ENCODE results near the gene TIMM23.
"Not testable (repeated sequence)": the region's sequence is repeated elsewhere in the genome, so short reads cannot be mapped to it uniquely, and the experiment has no call there.

Gene TIMM23

DNA sequence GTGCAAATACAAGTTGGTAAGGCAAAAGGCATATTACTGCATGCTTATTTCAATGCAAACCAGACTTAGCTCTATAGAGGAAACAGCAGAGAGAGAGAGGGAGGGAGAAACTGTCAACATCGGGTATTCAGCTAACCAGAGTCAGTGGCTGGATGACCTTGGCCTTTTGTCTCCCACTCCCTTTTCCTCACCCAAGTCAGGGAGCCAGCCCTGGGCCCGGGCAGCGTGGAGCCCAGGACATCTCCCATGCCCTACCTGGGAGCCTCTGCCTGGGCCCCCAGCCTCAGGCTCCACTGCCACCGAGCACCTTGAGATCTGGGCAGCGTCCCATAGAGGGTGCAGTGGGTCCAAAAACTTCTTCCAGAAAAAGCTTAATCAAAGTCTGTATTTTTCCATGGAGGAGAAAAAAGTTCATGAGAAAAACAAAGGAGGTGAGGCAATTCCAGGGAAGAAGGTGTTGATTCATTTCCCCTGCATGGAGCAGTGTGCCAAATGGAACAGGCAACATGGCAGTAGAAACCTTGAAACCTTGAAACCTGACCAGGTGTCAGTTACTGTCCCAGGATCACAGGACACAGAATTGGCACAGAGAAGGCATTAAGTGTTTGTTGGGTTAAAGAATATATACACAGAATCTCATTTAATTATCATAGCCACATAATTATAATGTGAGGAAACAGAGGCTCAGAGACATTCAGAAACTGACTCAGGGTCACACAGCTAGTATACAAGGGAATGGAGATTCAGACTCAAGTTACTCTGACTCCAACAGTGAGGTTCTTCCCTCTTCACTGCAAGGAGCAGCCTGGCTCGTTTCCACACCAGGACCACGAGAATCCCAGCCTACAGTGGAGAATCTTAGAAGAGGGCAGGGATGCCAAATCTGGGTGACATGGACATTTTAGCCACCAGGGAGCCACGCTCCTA lies 63.9 kb downstream of the TIMM23 start:
- no peaks in the 10 kb centered on the region for H3K36me3 ChIP-seq (ENCODE audit: control insufficient read depth, insufficient read depth, low read length)
- H3K27ac ChIP-seq (ENCODE audit: low read length), result no peak overlapping the region
- WGBS (ENCODE audit: insufficient coverage, insufficient read length), result no CpG with 5 or more reads among the region's 8 CpGs

GRCh38 chr10:46037107-46037825 lies 65.0 kb downstream of the TIMM23 start:
- Histone ChIP-seq H3K9me3 (ENCODE audit: control insufficient read depth, insufficient read depth, low read length) (no peaks in the 10 kb centered on the region), H3K4me1 (ENCODE audit: control insufficient read depth, insufficient read depth, low read length) (no peaks in the 10 kb centered on the region), H3K4me3 (ENCODE audit: low read length) (no peak overlapping the region), H3K27me3 (ENCODE audit: control insufficient read depth, insufficient read depth, low read length) (no peaks in the 10 kb centered on the region), H3K36me3 (ENCODE audit: control insufficient read depth, insufficient read depth, low read length) (no peaks in the 10 kb centered on the region), H3K27ac (ENCODE audit: low read length) (no peak overlapping the region)
- no CpG with 5 or more reads among the region's 8 CpGs for WGBS (ENCODE audit: insufficient coverage, insufficient read length)
- DNase-seq (ENCODE audit: low read depth, low spot score), result no peak

More for the DNA sequence above, 63.9 kb downstream of the TIMM23 start:
- Histone ChIP-seq H3K27me3 (ENCODE audit: control insufficient read depth, insufficient read depth, low read length) (no peaks in the 10 kb centered on the region), H3K9me3 (ENCODE audit: control insufficient read depth, insufficient read depth, low read length) (no peaks in the 10 kb centered on the region), H3K4me3 (ENCODE audit: low read length) (no peak overlapping the region), H3K4me1 (ENCODE audit: control insufficient read depth, insufficient read depth, low read length) (no peaks in the 10 kb centered on the region)
- DNase-seq (ENCODE audit: low read depth, low spot score), result no peak

GRCh38 chr10:46040004-46040403 lies 67.7 kb downstream of the TIMM23 start:
- H3K9me3 ChIP-seq (ENCODE audit: control insufficient read depth, insufficient read depth, low read length), result no peaks in the 10 kb centered on the region
- no peak overlapping the region for H3K4me3 ChIP-seq (ENCODE audit: low read length)
- no peaks in the 10 kb centered on the region for H3K4me1 ChIP-seq (ENCODE audit: control insufficient read depth, insufficient read depth, low read length)
- WGBS (ENCODE audit: insufficient coverage, insufficient read length), result no CpG with 5 or more reads among the region's 3 CpGs
- H3K27ac ChIP-seq (ENCODE audit: low read length), result no peak overlapping the region
- no peaks in the 10 kb centered on the region for H3K36me3 ChIP-seq (ENCODE audit: control insufficient read depth, insufficient read depth, low read length)
- DNase-seq (ENCODE audit: low read depth, low spot score), result no peak
- no peaks in the 10 kb centered on the region for H3K27me3 ChIP-seq (ENCODE audit: control insufficient read depth, insufficient read depth, low read length)

- no CpG with 5 or more reads among the region's 4 CpGs for WGBS (ENCODE audit: insufficient coverage, insufficient read length)
- H3K27ac ChIP-seq (ENCODE audit: low read length), result no peak overlapping the region
- no peak overlapping the region for H3K4me3 ChIP-seq (ENCODE audit: low read length)
Observed at GRCh38 chr10:46042527-46042926, 70.2 kb downstream of the TIMM23 start.

GRCh38 chr10:46046261-46046660 lies 74.0 kb downstream of the TIMM23 start, which contains the start of gene MSMB:
Gene MSMB, minus strand, starts transcription at chr10:46046269. Its CDS starts 32 bp downstream, at chr10:46046237.
- Histone ChIP-seq H3K36me3 (ENCODE audit: control insufficient read depth, insufficient read depth, low read length) (no peaks in the 10 kb centered on the region), H3K27ac (ENCODE audit: low read length) (no peak within 1 kb of the TSS), H3K4me1 (ENCODE audit: control insufficient read depth, insufficient read depth, low read length) (no peaks in the 10 kb centered on the region), H3K4me3 (ENCODE audit: low read length) (no peak within 1 kb of the TSS), H3K27me3 (ENCODE audit: control insufficient read depth, insufficient read depth, low read length) (no peaks in the 10 kb centered on the region), H3K9me3 (ENCODE audit: control insufficient read depth, insufficient read depth, low read length) (no peaks in the 10 kb centered on the region)
- no CpG with 5 or more reads among the region's 7 CpGs for WGBS (ENCODE audit: insufficient coverage, insufficient read length)
- no peak for DNase-seq (ENCODE audit: low read depth, low spot score)

More at GRCh38 chr10:46042527-46042926, 70.2 kb downstream of the TIMM23 start:
- no peaks in the 10 kb centered on the region for H3K36me3 ChIP-seq (ENCODE audit: control insufficient read depth, insufficient read depth, low read length)
- DNase-seq (ENCODE audit: low read depth, low spot score), result no peak
- no peaks in the 10 kb centered on the region for H3K27me3 ChIP-seq (ENCODE audit: control insufficient read depth, insufficient read depth, low read length)
- H3K4me1 ChIP-seq (ENCODE audit: control insufficient read depth, insufficient read depth, low read length), result no peaks in the 10 kb centered on the region
- no peaks in the 10 kb centered on the region for H3K9me3 ChIP-seq (ENCODE audit: control insufficient read depth, insufficient read depth, low read length)

DNA sequence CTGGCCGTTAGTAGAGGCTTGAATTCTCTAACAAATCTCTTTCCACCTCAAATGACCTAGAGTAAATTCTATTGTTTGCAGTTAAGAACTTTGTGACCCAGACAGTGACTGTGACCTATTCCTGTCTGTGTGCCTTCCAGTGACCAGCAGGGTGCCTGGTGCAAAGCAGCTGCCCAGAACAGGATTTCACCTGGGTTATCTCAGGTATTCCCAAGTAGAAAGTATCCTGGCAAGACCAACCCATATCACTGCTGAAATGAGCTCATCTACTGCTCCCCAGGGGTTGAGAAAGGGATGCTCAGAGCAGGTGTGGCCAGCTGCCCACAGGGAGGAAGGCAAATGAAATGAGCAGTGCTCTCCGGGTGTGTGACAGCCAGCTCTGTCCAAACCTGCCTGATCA lies 75.9 kb downstream of the TIMM23 start:
- no peaks in the 10 kb centered on the region for H3K27me3 ChIP-seq (ENCODE audit: control insufficient read depth, insufficient read depth, low read length)
- WGBS (ENCODE audit: insufficient coverage, insufficient read length), result no CpG with 5 or more reads among the region's 2 CpGs
- no peaks in the 10 kb centered on the region for H3K9me3 ChIP-seq (ENCODE audit: control insufficient read depth, insufficient read depth, low read length)
- no peak overlapping the region for H3K4me3 ChIP-seq (ENCODE audit: low read length)
- H3K36me3 ChIP-seq (ENCODE audit: control insufficient read depth, insufficient read depth, low read length), result no peaks in the 10 kb centered on the region
- no peak for DNase-seq (ENCODE audit: low read depth, low spot score)
- H3K27ac ChIP-seq (ENCODE audit: low read length), result no peak overlapping the region
- 0 out of 2 replicates have a peak, but pooled peaks cover 2% of the 10 kb centered on the region for H3K4me1 ChIP-seq (ENCODE audit: control insufficient read depth, insufficient read depth, low read length)

DNA sequence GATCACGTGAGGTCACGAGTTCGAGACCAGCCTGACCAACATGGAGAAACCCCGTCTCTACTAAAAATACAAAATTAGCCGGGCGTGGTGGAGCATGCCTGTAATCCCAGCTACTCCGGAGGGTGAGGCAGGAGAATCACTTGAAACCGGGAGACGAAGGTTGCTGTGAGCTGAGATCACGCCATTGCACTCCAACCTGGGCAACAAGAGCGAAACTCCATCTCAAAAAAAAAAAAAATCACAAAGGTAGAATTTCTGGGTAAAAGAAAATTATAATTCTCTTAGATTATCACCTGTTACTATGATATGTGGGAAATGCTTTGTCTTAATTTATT lies 77.2 kb downstream of the TIMM23 start:
- not testable (repeated sequence) for H3K4me3 ChIP-seq (ENCODE audit: low read length); DNase-seq (ENCODE audit: low read depth, low spot score); H3K36me3 ChIP-seq (ENCODE audit: control insufficient read depth, insufficient read depth, low read length); H3K4me1 ChIP-seq (ENCODE audit: control insufficient read depth, insufficient read depth, low read length); H3K9me3 ChIP-seq (ENCODE audit: control insufficient read depth, insufficient read depth, low read length); H3K27ac ChIP-seq (ENCODE audit: low read length); H3K27me3 ChIP-seq (ENCODE audit: control insufficient read depth, insufficient read depth, low read length)
- WGBS (ENCODE audit: insufficient coverage, insufficient read length), result no CpG with 5 or more reads among the region's 11 CpGs

DNA sequence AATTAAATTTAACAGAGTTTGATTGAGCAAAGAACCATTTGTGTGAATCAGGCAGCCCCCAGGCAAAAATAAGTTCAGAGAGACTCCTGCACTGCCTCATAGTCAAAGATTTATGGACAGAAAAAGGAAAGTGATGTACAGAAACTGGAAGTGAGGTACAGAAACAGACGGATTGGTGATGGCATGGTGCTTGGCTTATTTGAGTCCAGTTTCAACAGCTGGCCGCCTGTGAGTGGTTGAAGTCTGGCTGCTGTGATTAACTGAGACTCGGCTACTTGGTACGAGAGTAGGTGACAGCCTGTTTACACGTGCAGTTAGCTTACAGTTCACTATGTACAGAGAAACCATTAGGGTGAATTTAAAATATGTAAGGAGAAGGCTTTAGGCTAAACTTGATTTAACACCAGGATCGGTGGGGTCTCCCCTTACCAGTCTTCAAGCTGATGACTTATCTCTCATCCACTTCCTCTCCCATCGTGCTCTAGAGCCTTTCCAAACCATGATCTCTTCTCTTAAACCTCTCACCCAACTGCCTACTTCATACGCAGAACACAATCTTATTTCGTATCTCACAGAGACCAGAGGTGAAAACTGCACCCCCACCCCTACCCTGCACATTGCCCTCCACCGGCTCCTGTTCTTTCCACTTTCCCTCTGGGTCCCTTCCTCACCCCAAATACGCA lies 78.8 kb downstream of the TIMM23 start:
- H3K4me3 ChIP-seq (ENCODE audit: low read length), result no peak overlapping the region
- no peaks in the 10 kb centered on the region for H3K9me3 ChIP-seq (ENCODE audit: control insufficient read depth, insufficient read depth, low read length)
- H3K27me3 ChIP-seq (ENCODE audit: control insufficient read depth, insufficient read depth, low read length), result no peaks in the 10 kb centered on the region
- no peak overlapping the region for H3K27ac ChIP-seq (ENCODE audit: low read length)
- H3K4me1 ChIP-seq (ENCODE audit: control insufficient read depth, insufficient read depth, low read length), result peaks cover 3% of the 10 kb centered on the region; the same call in 1 of the 2 replicates
- WGBS (ENCODE audit: insufficient coverage, insufficient read length), result no CpG with 5 or more reads among the region's 11 CpGs
- no peaks in the 10 kb centered on the region for H3K36me3 ChIP-seq (ENCODE audit: control insufficient read depth, insufficient read depth, low read length)
- no peak for DNase-seq (ENCODE audit: low read depth, low spot score)

GRCh38 chr10:46052057-46052790 lies 79.9 kb downstream of the TIMM23 start:
- Histone ChIP-seq H3K4me3 (ENCODE audit: low read length) (no peak overlapping the region), H3K4me1 (ENCODE audit: control insufficient read depth, insufficient read depth, low read length) (peaks cover 3% of the 10 kb centered on the region; the same call in 1 of the 2 replicates), H3K27me3 (ENCODE audit: control insufficient read depth, insufficient read depth, low read length) (no peaks in the 10 kb centered on the region), H3K9me3 (ENCODE audit: control insufficient read depth, insufficient read depth, low read length) (no peaks in the 10 kb centered on the region), H3K27ac (ENCODE audit: low read length) (no peak overlapping the region), H3K36me3 (ENCODE audit: control insufficient read depth, insufficient read depth, low read length) (no peaks in the 10 kb centered on the region)
- no peak for DNase-seq (ENCODE audit: low read depth, low spot score)
- WGBS (ENCODE audit: insufficient coverage, insufficient read length), result no CpG with 5 or more reads among the region's 7 CpGs
